Body of pancreas (tissue), 4 donors: ENCODE measurements around the gene HNRNPC.
"Not testable (repeated sequence)": the region's sequence is repeated elsewhere in the genome, so short reads cannot be mapped to it uniquely, and the experiment has no call there.

Experiments
- CTCF ChIP-seq, 7 experiments: fragments of 450-650 bp in 4 of 7; fragments of 200-600 bp in 3 of 7; sonication (generic) in 3 of 7; IDR thresholded peaks; one replicate each; pipeline ENCODE4 v1.5.1; 2016 to 2019; ENCODE audit warnings: antibody characterized with exemption in 7 of 7
- POLR2A ChIP-seq, 3 donors: fragments of 450-650 bp; IDR thresholded peaks; one replicate each; pipeline ENCODE4 v1.6.1; 2016; ENCODE audit warnings: antibody characterized with exemption in 3 of 3, mild to moderate bottlenecking in 2 of 3

GRCh38 chr14:21281917-21282316 is 12.7 kb upstream of the HNRNPC start:
- TF ChIP-seq CTCF, POLR2A (IDR thresholded peaks at IDR 0.05): not testable (repeated sequence)
